NCI-H1436 treated with DMSO at 0.1 percent for 48 hours (cell line): ENCODE measurements around the gene PMEL.
"Not testable (repeated sequence)": the region's sequence is repeated elsewhere in the genome, so short reads cannot be mapped to it uniquely, and the experiment has no call there.

Experiments used
- DNase-seq: peaks from one replicate; lab custom pipeline; 2025; lab: John Stamatoyannopoulos, UW

The PMEL gene

DNA sequence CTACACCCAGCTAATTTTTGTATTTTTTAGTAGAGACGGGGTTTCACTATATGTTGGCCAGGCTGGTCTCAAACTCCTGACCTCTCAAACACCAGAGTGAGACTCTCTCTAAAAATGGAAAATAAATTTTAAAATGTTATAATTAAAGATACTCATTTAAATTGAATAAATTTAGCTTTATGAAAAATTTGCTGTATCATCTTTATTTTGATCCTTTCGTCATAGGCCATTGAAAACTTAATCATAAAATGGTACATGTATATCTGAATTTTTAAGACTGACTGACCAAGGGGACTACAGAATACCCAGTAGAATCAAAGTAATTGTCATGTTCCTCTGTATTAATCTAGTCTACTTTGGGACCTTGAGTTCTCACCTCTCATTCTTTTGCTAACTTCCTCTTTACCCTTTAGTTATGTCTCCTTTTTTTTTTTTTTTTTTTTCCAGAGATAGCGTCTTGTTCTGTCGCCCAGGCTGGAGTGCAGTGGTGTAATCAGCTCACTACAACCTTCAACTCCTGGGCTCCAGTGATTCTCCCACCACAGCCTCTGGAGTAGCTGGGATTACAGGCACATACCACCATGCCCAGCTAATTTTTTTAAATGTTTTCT, 17.5 kb upstream of the PMEL start:
- DNase-seq: no peak

DNA sequence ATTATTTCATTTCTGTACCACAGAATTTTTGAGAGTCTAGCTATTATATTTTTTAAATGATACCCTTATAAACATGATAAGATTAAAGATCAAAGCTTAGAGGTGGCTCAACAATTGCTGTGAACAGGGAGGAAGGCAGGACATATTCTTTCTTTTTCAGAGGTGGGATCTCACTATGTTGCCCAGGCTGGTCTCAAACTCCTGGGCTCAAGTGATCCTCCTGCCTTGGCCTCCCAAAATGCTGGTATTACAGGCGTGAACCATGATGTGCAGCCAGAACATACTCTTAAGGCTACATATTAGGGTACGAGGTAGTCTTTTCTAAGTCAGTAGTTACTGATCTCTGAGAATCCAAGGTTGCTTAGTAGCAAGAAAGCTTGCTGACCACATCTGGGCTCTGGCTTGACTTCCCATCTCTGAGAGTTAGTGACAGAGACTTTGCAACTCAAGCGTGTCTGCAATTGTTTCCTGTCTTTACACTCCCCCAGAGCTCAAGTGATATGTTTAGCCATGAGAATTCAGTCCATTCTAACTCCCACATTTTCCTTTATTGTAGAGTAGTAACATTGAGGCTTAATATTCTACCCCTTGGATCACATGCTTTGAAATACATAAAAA, 16.6 kb upstream of the PMEL start:
- no peak for DNase-seq

DNA sequence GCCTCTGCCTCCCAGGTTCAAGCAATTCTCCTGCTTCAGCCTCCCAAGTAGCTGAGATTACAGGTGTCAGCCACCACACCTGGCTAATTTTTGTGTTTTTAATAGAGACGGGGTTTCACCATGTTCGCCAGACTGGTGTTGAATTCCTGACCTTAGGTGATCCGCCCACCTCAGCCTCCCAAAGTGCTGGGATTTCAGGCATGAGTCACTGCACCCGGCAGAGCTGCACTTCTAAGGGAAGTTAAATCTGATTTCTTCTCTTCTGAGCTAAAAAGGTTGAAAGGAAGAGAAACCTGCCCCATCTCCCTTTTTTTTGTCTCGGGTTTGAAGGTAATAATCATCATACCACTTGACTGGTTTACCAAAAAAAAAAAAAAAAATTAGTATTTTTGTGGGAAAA, 16.0 kb upstream of the PMEL start:
- DNase-seq: not testable (repeated sequence)

DNA sequence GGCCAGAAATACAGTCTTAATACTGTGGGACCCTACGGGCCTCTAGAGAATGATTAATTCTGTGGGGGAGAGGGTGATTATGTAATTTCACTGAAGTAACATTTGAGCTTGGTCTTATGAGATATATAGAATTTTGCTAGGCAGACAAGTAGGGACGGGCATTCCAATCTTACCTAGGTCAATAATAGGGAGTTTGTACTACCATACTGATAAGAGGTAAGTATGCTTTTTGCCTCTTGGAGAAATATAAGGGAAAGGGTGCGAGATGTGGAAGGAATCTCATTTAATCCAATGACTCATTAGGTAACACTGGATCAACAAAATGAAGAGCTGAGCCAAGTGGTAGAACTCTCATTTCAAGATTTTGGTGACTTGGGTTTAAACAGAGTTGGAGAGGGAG, 13.2 kb upstream of the PMEL start:
- no peak for DNase-seq

DNA sequence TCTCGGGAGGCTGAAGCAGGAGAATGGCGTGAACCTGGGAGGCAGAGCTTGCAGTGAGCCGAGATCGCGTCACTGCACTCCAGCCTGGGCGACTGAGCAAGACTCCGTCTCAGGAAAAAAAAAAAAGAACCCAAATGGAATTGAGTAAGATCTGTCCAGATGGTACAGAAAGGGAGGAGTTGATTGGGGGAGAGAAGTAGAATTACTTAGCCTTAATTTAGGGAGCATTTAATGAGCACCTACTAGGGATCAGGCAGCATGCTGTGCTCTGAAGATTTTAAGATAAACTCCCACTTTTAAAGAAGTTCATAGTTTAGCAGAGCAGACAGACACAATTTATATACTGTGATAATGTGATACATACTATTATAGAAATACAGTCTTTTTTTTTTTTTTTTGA, 12.6 kb upstream of the PMEL start:
- no peak for DNase-seq

DNA sequence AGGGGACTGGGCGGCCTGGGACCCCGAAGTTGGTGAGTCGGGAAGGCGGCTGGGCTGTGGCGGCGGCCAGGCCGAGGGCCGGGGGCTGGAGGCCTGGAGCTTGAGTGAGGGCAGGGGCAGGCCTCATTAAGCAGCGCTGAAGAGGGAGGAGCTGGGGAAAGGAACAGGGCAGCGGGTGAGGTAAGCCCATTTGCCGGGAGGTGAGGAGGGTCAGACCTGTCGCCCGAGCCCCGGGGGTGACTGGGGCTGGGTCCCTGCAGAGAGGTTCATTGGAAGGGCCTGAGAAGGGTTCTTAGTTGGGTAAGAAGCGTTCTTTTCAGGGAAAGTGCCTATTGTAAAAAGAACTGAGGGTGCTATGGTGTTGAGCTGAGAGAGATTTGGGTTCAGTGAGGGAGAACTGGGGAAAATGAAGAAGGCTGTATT, 8.5 kb upstream of the PMEL start:
- peak; percentile 2 for DNase-seq

DNA sequence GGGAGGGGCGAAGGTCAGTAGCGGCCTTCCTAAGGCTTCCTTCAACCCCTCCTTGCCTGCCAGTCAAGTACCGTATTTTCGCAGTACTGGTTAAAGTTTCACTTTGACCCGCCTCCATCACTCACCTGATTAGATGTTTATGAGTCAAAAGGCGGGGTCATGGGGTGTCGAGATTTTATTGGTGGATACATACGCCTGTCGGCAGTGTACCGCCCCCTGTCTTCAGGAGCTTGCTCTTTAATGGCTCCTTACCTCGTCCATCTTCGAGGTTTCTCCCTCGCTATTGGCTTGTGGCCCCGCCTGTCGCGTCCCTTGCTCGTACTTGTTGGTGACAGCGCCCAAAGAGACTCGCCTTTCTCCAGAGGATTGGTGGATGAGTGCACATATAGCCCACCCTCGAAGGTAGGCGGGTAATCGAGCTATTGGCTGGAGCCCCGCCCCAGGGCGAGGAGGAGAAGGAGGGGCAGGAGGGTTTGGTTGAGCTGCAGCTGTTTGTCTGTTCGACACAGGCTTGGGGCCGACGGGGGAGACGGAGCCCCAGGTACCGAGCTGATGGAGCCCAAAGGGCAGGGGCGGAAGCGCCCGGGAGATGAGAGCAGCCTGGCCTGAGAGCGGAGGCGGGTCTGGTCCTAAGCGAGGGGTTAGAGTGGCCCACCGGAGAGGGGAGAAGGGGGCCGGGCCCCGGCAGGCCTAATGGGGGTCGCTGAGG, 7.9 kb upstream of the PMEL start, which contains the start of gene RAB5B:
TSS of gene RAB5B (plus strand) at position 480 of the 709 bp plus-strand sequence. CDS start 12,883 bp downstream, outside the sequence.
- DNase-seq: peak; percentile 100

DNA sequence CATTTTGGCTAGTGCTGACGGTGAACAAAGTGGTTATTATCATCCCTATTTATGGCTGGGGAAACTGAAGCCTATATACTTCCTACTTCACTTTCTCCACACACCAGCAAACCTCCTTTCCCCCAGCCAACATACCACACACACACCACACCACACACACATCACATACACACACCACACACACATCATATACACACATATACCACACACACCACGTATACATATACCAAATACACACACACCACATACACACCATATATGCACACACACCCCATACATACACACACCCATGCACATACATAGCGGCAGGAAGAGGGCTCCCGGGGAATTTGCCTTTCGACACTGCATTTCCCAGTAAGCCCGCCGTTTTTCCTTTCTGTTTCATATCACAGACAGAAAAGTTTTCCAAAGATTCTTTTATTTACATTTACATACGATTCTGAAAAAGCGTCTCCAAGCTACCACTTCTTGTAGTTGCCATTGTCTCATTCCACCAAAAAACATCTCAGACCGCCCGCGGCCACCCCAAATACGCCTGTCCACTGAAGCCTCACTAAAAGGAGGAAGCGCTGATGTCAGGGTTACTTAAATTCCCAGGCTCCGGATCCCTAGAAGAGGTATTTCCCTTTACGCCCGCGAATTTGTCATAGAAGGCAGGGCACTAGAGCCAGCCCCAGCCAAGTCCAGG, 7.2 kb upstream of the PMEL start:
- DNase-seq: no peak

DNA sequence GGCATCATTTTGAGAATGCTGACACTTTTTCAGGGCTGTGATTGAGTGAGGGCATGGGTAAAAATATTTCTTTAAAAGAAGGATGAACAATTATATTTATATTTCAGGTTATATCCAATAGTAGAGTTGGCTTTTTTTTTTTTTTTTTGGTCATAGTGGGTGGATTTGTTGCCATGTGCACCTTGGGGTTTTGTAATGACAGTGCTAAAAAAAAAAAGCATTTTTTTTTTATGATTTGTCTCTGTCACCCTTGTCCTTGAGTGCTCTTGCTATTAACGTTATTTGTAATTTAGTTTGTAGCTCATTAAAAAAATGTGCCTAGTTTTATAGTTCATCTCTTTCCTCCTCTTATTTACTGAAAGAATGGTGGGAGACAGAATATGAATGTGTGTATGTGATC, 6.6 kb upstream of the PMEL start:
- DNase-seq: no peak

DNA sequence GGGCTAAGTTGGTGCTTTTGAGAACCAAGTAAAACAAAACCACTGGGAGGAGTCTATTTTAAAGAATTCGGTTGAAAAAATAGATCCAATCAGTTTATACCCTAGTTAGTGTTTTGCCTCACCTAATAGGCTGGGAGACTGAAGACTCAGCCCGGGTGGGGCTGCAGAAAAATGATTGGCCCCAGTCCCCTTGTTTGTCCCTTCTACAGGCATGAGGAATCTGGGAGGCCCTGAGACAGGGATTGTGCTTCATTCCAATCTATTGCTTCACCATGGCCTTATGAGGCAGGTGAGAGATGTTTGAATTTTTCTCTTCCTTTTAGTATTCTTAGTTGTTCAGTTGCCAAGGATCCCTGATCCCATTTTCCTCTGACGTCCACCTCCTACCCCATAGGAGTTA, 6.2 kb upstream of the PMEL start:
- no peak for DNase-seq

DNA sequence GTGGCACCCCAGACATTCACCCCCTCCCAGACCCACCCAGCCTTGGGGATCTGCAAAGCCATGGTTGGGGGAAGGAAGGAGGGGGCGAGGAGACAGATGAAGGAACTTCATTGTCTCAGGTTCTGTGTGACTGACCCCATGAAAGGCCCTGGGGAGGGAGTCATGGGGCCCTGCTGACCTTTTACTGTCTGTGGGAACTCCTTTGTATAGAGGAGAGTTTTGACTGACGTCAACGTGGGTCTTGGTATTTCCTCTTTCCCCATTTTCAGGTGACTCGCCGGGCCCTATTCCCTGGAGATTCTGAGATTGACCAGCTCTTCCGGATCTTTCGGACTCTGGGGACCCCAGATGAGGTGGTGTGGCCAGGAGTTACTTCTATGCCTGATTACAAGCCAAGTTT, 4.9 kb upstream of the PMEL start:
- no peak for DNase-seq

DNA sequence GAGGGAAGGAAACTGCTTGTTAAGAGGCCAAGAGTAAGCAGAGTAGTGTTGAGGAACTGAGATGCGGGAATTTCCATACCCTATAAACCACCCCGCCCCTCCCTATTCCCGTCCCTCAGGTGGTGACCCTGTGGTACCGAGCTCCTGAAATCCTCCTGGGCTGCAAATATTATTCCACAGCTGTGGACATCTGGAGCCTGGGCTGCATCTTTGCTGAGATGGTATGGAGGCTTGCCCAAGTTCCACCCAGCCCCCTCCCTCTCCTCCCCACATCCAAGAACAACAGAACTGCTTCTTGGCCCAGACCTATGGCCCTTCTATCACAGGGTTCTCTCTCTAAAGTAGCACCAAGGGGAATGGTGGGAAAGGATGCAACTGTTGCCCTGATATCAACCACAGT, 3.5 kb upstream of the PMEL start:
- no peak for DNase-seq

DNA sequence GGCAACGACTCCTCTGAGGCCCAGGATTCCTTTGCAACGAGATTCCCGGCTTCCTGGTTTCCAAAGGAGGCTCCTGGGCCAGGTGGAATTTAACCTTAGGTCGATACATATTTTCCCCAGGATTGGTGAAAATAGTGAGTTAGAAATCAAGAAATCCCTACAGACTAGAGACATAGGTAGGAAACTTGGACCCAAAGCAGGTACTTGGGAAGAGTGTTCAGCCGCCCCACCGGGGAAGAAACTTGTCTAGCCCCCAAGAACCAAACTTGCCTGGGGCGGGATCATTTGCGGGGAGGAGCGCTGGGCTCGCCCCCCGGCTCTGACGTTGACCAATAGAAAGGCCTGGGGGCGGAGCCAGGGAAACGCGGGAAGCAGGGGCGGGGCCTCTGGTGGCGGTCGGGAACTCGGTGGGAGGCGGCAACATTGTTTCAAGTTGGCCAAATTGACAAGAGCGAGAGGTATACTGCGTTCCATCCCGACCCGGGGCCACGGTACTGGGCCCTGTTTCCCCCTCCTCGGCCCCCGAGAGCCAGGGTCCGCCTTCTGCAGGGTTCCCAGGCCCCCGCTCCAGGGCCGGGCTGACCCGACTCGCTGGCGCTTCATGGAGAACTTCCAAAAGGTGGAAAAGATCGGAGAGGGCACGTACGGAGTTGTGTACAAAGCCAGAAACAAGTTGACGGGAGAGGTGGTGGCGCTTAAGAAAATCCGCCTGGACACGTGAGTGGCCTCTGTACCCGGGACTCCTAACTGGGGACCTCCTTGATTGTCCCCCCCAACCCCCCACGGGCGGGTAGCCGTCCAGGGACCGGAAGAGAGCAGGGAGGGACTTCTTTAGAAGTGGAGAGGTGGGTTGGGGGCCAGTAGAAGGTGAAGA, 803 bp upstream of the PMEL start, which contains the start of gene CDK2:
TSS of gene CDK2 (plus strand) at position 423 of the 874 bp plus-strand sequence. CDS start at position 602, 179 bp downstream.
- no peak for DNase-seq

DNA sequence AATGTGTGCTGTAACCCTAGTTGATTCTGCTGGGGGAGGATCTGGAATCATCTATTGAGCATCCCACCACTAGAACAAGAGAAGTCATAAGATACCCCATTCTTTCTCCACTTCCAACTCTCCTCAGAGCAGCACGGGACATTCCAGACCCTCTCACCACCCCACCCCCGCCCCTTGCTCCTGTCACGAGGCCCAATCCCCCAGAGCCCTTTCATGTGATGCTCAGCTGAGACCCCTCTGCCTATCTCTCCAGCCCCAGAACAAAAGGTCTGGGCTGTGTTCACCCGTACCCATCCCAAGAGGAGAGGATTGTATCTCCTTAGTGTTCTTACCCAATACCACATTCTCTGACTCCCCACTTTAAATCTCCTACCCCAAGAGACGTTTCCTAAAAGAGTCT, 602 bp downstream of the PMEL start:
- no peak for DNase-seq

DNA sequence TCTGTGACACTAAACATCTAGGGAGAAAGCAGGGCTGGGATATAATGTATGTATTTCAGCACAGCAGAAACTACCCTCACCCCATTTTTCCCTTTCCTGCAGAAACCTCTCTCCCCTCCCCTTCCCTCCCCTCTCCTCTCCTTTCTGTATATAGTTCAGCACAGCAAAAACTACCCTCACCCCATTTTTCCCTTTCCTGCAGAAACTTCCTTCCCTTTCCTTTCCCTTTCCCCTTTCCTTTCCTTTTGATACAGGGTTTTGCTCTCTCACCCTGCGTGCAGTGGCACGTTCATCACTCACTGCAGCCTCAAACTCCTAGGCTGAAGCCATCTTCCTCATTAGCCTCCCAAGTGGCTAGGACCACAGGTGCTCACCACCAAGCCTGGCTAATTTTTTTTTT, 2.1 kb downstream of the PMEL start:
- no peak for DNase-seq

DNA sequence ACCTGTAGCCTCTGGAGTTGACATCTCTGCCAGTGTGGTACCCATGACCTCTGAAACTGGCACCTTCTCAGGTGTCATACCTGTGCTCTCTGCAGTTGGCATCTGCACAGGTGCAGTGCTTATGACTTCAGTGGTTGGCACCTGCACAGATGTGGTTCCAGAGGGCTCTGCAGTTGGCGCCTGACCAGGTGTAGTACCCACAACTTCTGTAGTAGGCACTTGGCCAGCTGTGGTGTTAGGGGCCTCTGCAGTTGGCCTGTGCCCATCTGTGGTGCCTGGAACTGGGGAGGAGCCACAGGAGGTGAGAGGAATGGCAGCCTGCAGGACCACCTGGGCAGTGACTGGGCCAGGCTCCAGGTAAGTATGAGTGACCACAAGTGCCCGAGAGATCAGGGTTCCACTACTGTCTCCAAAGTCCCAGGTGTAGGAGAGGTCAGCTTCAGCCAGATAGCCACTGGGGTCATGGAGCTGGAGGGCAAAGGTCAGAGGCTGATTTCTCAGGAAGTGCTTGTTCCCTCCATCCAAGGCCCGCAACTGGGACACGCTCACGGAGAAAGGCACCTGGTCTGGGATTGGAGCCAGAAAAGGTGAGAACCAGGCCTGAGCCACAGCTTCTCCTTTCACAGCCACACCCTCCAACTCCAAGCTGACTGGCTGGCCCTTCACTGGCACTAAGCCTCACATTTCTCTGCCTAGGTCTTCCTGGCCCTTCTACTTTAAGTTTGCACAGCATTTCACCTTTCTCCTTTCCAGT, 8.6 kb downstream of the PMEL start:
- DNase-seq: no peak

DNA sequence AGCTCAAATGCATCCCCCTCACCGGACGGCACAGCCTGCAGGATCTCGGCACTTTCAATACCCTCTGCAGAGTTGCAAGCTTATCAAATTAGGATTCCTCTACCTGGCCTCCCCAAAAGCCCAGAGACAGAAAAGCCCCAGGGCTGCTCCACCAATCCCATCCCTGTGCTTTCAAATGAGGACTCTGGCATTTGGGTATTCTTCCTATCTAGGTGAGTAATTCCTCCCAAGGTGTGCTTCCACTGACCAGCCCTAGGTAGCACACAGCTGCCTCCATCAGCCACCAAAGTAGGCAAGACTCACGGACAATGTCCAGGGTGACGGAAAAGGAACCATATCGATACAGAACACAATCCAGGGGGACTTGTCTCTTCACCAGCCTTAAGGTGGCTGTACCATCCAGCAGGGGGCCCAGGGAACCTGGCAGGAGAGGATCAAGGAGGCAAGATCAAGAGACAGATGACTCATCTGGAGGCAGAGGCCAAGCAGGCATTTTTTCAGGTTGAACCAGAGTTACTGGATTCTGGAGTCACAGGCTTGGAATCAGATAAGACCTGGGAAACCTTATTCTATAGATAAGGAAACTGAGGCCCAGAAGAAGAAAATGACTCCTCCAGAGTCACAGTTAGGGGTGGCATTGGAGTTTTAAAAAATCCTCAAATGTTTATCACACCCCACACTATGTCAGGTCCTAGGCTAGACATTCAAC, 9.9 kb downstream of the PMEL start:
- DNase-seq: no peak

DNA sequence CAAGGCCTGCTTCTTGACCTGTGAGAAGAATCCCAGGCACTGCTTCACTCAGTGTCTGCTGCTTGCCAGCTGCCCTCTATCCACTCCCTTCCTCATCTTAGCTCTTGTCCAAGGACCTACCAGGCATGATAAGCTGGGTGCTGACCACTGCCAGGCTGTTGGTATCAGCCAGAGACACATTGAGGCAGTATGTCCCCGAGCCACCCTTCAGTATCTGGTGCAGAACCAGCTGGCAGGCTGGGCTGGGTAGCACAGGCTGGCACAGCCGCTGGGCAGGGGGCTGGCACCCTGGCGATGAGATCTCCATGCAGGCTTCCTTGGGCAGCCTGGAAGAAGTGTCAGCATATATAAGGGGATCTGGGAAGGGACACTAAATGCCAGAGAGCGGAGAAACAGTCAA, 10.5 kb downstream of the PMEL start:
- DNase-seq: no peak

DNA sequence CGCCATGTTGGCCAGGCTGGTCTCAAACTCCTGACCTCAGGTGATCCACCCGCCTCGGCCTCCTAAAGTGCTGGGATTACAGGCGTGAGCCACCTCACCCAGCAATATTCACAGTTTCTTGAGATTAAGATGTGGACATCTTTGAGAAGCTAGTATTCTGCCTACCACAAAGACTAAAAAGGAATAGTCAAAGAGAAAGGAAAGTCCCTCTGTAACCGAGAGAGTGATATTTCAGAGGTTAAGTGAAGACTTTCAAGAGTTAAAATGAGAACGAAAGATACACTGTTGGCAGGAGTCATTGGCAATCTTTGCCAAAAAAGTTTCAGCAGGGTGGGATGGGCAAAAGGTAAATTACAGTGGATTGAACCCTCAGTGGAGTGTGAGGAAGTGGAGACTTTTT, 19.3 kb downstream of the PMEL start:
- no peak for DNase-seq

DNA sequence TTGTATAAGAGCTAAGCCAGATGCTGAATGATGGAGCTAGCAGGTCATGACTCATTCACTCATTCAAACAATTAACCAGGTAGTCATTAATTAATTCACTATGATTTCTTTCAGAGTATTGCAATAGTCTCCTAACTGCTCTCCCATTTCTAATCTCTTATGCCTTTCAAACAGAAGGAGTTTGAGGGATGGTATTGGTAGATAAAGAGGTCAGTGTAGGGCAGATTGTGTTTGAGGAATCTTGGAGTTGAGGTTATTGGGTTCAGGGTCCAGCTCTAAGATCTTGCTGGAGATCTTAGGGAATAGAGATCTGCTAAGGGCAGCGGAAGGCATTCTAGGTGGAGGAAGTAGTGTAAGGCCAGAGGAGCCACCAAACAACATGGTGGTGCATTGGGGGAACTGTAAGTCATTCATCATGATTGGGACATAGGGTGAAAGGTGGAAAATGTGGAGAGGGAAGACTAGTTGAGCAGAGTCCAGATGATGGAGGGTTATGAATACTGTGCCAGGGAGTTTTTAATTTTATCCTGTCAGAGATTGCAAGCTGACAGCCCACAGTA, 23.2 kb downstream of the PMEL start:
- DNase-seq: no peak
